BLaER1 treated with 17β-estradiol and CSF1 and Interleukin-3, amounts not matched to agents 10 nM and 100 nM (cell line): ENCODE data around the gene CDKN1C.
A peak's percentile ranks its signal among the peaks of the same experiment; 100 is the strongest.

Experiments used
- H3K27ac ChIP-seq, 11 experiments: shearing (Covaris generic); formaldehyde crosslinking; 2 replicates each; pipeline ENCODE4 v1.8.1; 2022
- H3K27me3 ChIP-seq, 11 experiments: shearing (Covaris generic); formaldehyde crosslinking; 2 replicates each; pipeline ENCODE4 v1.8.1; 2022
- H3K36me3 ChIP-seq, 11 experiments: shearing (Covaris generic); formaldehyde crosslinking; 2 replicates each; pipeline ENCODE4 v1.8.1; 2022
- H3K4me1 ChIP-seq, 10 experiments: shearing (Covaris generic); formaldehyde crosslinking; 2 replicates each; pipeline ENCODE4 v1.8.1; 2022
- H3K4me2 ChIP-seq, 11 experiments: shearing (Covaris generic); formaldehyde crosslinking; 2 replicates each; pipeline ENCODE4 v1.8.1; 2022
- H3K4me3 ChIP-seq, 10 experiments: shearing (Covaris generic); formaldehyde crosslinking; 2 replicates each; pipeline ENCODE4 v1.8.1; 2022
- H3K9ac ChIP-seq, 11 experiments: shearing (Covaris generic); formaldehyde crosslinking; 2 replicates each; pipeline ENCODE4 v1.8.1; 2022
- H3K9me3 ChIP-seq, 11 experiments: shearing (Covaris generic); formaldehyde crosslinking; replicated peaks in 1 of 11; 2 replicates each; pipeline ENCODE4 v1.8.1; 2022
- H4K20me1 ChIP-seq, 11 experiments: shearing (Covaris generic); formaldehyde crosslinking; 2 replicates each; pipeline ENCODE4 v1.8.1; 2022
- Cebpa-rat ChIP-seq, 11 experiments: shearing (Covaris generic); IDR thresholded peaks; 2 replicates each; pipeline ENCODE4 v1.8.1; 2022

CDKN1C gene

GRCh38 chr11:2843551-2843950 lies 42.0 kb downstream of the CDKN1C start:
- peak overlapping the region; percentile 3 to 86 (median 70); a peak in 20 of 22 replicates for H3K4me2 ChIP-seq
- no peak overlapping the region for H3K9ac ChIP-seq
- H3K27me3 ChIP-seq, result no peaks in the 10 kb centered on the region
- H3K4me1 ChIP-seq, result peaks cover 24 to 83% (median 67%) of the 10 kb centered on the region in 10 experiments
- H3K27ac ChIP-seq, result no peak overlapping the region
- H3K36me3 ChIP-seq, result no peaks in the 10 kb centered on the region
- H3K9me3 ChIP-seq, result no peaks in the 10 kb centered on the region
- TF ChIP-seq Cebpa-rat (IDR thresholded peaks at IDR 0.05), result no peak
- no peak overlapping the region for H3K4me3 ChIP-seq
- peaks cover 0 to 23% (median 0%) of the 10 kb centered on the region in 11 experiments; a peak in 2 of 22 replicates for H4K20me1 ChIP-seq

GRCh38 chr11:2842876-2843275 lies 42.7 kb downstream of the CDKN1C start:
- Histone ChIP-seq H3K27ac (no peak overlapping the region), H3K9me3 (no peaks in the 10 kb centered on the region), H3K27me3 (no peaks in the 10 kb centered on the region), H3K4me2 (peak overlapping the region in 9 of 11 experiments; percentile 50 to 86 (median 77); a peak in 14 of 22 replicates), H4K20me1 (peaks cover 0 to 23% (median 0%) of the 10 kb centered on the region in 11 experiments; a peak in 2 of 22 replicates), H3K9ac (no peak overlapping the region), H3K4me3 (no peak overlapping the region), H3K4me1 (peaks cover 26 to 83% (median 67%) of the 10 kb centered on the region in 10 experiments), H3K36me3 (no peaks in the 10 kb centered on the region)
- no peak for TF ChIP-seq Cebpa-rat (IDR thresholded peaks at IDR 0.05)

- H4K20me1 ChIP-seq, result peaks cover 0 to 22% (median 0%) of the 10 kb centered on the region in 11 experiments; a peak in 2 of 22 replicates
- no peaks in the 10 kb centered on the region for H3K36me3 ChIP-seq
- H3K9me3 ChIP-seq, result no peaks in the 10 kb centered on the region
- H3K4me2 ChIP-seq, result no peak overlapping the region
- no peaks in the 10 kb centered on the region for H3K27me3 ChIP-seq
- H3K27ac ChIP-seq, result no peak overlapping the region
- no peak overlapping the region for H3K4me3 ChIP-seq
- no peak for TF ChIP-seq Cebpa-rat (IDR thresholded peaks at IDR 0.05)
- H3K9ac ChIP-seq, result no peak overlapping the region
- H3K4me1 ChIP-seq, result peaks cover 37 to 83% (median 70%) of the 10 kb centered on the region in 10 experiments
Observed at GRCh38 chr11:2841411-2842190, 44.0 kb downstream of the CDKN1C start.

- H3K4me2 ChIP-seq, result peak overlapping the region; percentile 7 to 86 (median 73); a peak in 20 of 22 replicates
- H4K20me1 ChIP-seq, result peaks cover 0 to 13% (median 0%) of the 10 kb centered on the region in 11 experiments; a peak in 2 of 22 replicates
- H3K9ac ChIP-seq, result peak overlapping the region in 6 of 11 experiments; percentile 11 to 50 (median 37); a peak in 8 of 22 replicates
- no peaks in the 10 kb centered on the region for H3K9me3 ChIP-seq
- no peaks in the 10 kb centered on the region for H3K27me3 ChIP-seq
- peak overlapping the region in 7 of 11 experiments; percentile 15 to 48 (median 36); a peak in 8 of 22 replicates for H3K27ac ChIP-seq
- no peak overlapping the region for H3K4me3 ChIP-seq
- H3K36me3 ChIP-seq, result no peaks in the 10 kb centered on the region
- H3K4me1 ChIP-seq, result peaks cover 39 to 74% (median 59%) of the 10 kb centered on the region in 10 experiments
- no peak for TF ChIP-seq Cebpa-rat (IDR thresholded peaks at IDR 0.05)
Observed at GRCh38 chr11:2839395-2839943, 46.1 kb downstream of the CDKN1C start.

GRCh38 chr11:2838676-2839294 lies 46.8 kb downstream of the CDKN1C start:
- no peak for TF ChIP-seq Cebpa-rat (IDR thresholded peaks at IDR 0.05)
- H3K9ac ChIP-seq, result peak overlapping the region in 4 of 11 experiments; percentile 33 to 50 (median 40); a peak in 6 of 22 replicates
- no peaks in the 10 kb centered on the region for H3K27me3 ChIP-seq
- peak overlapping the region in 10 of 11 experiments; percentile 7 to 86 (median 73); a peak in 19 of 22 replicates for H3K4me2 ChIP-seq
- peaks cover 0 to 12% (median 0%) of the 10 kb centered on the region in 11 experiments; a peak in 2 of 22 replicates for H4K20me1 ChIP-seq
- H3K27ac ChIP-seq, result peak overlapping the region in 4 of 11 experiments; percentile 15 to 48 (median 38); a peak in 3 of 22 replicates
- H3K4me1 ChIP-seq, result peaks cover 32 to 74% (median 55%) of the 10 kb centered on the region in 10 experiments
- no peaks in the 10 kb centered on the region for H3K9me3 ChIP-seq
- H3K4me3 ChIP-seq, result no peak overlapping the region
- no peaks in the 10 kb centered on the region for H3K36me3 ChIP-seq

GRCh38 chr11:2838091-2838490 lies 47.5 kb downstream of the CDKN1C start:
- H3K27me3 ChIP-seq, result no peaks in the 10 kb centered on the region
- H4K20me1 ChIP-seq, result peaks cover 0 to 9% (median 0%) of the 10 kb centered on the region in 11 experiments; a peak in 2 of 22 replicates
- no peak for TF ChIP-seq Cebpa-rat (IDR thresholded peaks at IDR 0.05)
- no peak overlapping the region for H3K9ac ChIP-seq
- H3K4me3 ChIP-seq, result no peak overlapping the region
- no peaks in the 10 kb centered on the region for H3K36me3 ChIP-seq
- no peak overlapping the region for H3K27ac ChIP-seq
- H3K9me3 ChIP-seq, result no peaks in the 10 kb centered on the region
- H3K4me2 ChIP-seq, result peak overlapping the region in 9 of 11 experiments; percentile 60 to 86 (median 73); a peak in 16 of 22 replicates
- H3K4me1 ChIP-seq, result peaks cover 28 to 74% (median 55%) of the 10 kb centered on the region in 10 experiments

GRCh38 chr11:2837651-2838050 lies 47.9 kb downstream of the CDKN1C start:
- H3K36me3 ChIP-seq, result no peaks in the 10 kb centered on the region
- H4K20me1 ChIP-seq, result peaks cover 0 to 9% (median 0%) of the 10 kb centered on the region in 11 experiments; a peak in 2 of 22 replicates
- TF ChIP-seq Cebpa-rat (IDR thresholded peaks at IDR 0.05), result no peak
- no peaks in the 10 kb centered on the region for H3K27me3 ChIP-seq
- no peak overlapping the region for H3K9ac ChIP-seq
- peaks cover 28 to 74% (median 56%) of the 10 kb centered on the region in 10 experiments for H3K4me1 ChIP-seq
- H3K9me3 ChIP-seq, result no peaks in the 10 kb centered on the region
- no peak overlapping the region for H3K27ac ChIP-seq
- no peak overlapping the region for H3K4me3 ChIP-seq
- peak overlapping the region; percentile 36 to 86 (median 73); a peak in 19 of 22 replicates for H3K4me2 ChIP-seq

GRCh38 chr11:2837096-2837601 lies 48.4 kb downstream of the CDKN1C start:
- no peaks in the 10 kb centered on the region for H3K9me3 ChIP-seq
- no peaks in the 10 kb centered on the region for H3K27me3 ChIP-seq
- H3K36me3 ChIP-seq, result no peaks in the 10 kb centered on the region
- TF ChIP-seq Cebpa-rat (IDR thresholded peaks at IDR 0.05), result no peak
- H3K9ac ChIP-seq, result peak overlapping the region in 2 of 11 experiments; percentile 9 to 19; a peak in 2 of 22 replicates
- H3K27ac ChIP-seq, result peak overlapping the region in 1 of 11 experiments; percentile 2; a peak in 1 of 22 replicates
- H3K4me3 ChIP-seq, result no peak overlapping the region
- peaks cover 28 to 78% (median 61%) of the 10 kb centered on the region in 10 experiments for H3K4me1 ChIP-seq
- H3K4me2 ChIP-seq, result peak overlapping the region; percentile 36 to 86 (median 73)
- H4K20me1 ChIP-seq, result peaks cover 0 to 5% (median 0%) of the 10 kb centered on the region in 11 experiments; a peak in 2 of 22 replicates
